Activated CD8-positive, alpha-beta memory T cell treated with anti-CD3 and anti-CD28 coated beads, Interleukin-2, amount 50 U/mL, for 24 hours (primary cell): ENCODE results near the gene IQSEC1.
A peak's percentile ranks its signal among the peaks of the same experiment; 100 is the strongest.
"Not testable (repeated sequence)": the region's sequence is repeated elsewhere in the genome, so short reads cannot be mapped to it uniquely, and the experiment has no call there.

Experiments
- DNase-seq: peaks from one replicate; pipeline ENCODE4 v3.0.0-alpha.2; 2020; ENCODE audit errors: extremely low read depth

IQSEC1 gene

GRCh38 chr3:12870942-12871341, 202.3 kb downstream of the IQSEC1 start:
- no peak for DNase-seq

- DNase-seq = no peak
Observed at GRCh38 chr3:12869035-12869621, 204.1 kb downstream of the IQSEC1 start.

- DNase-seq = peak; percentile 28
Observed at GRCh38 chr3:12868039-12869034, 204.9 kb downstream of the IQSEC1 start.

- DNase-seq = no peak
Observed at GRCh38 chr3:12866836-12867235, 206.4 kb downstream of the IQSEC1 start.

- DNase-seq = no peak
Observed at GRCh38 chr3:12865271-12865670, 208.0 kb downstream of the IQSEC1 start.

GRCh38 chr3:12862387-12862786, 210.8 kb downstream of the IQSEC1 start:
- DNase-seq = no peak

- DNase-seq = no peak
Observed at GRCh38 chr3:12861611-12862010, 211.6 kb downstream of the IQSEC1 start.

- no peak for DNase-seq
Observed at GRCh38 chr3:12859840-12860239, 213.4 kb downstream of the IQSEC1 start.

GRCh38 chr3:12856626-12857025, 216.6 kb downstream of the IQSEC1 start:
- DNase-seq = no peak

GRCh38 chr3:12854565-12854964, 218.7 kb downstream of the IQSEC1 start:
- no peak for DNase-seq

- not testable (repeated sequence) for DNase-seq
Observed at GRCh38 chr3:12853847-12854246, 219.4 kb downstream of the IQSEC1 start.

- no peak for DNase-seq
Observed at GRCh38 chr3:12852201-12852600, 221.0 kb downstream of the IQSEC1 start.
